ENCODE data around the gene GPSM1.

GPSM1 gene

DNA sequence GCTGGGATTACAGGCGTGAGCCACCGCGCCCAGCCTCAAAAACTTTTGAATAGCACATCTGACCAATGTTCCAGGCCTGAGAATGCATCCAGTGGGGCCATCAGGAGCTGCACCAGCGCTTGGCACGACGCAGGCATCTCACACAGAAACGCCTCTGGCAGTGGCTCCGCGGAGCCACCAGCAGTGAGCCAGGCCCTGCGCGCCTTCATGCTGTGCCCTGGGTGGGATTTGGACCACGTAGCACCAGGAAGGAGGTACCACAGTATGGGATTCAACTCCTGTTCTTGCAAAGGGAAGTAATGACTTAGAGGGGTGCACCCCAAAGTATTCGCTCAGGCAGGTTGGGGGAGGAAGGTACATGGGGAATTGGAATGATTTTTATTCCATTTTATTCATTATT lies 26.5 kb upstream of the GPSM1 start:
- TF ChIP-seq, protein P1, sequence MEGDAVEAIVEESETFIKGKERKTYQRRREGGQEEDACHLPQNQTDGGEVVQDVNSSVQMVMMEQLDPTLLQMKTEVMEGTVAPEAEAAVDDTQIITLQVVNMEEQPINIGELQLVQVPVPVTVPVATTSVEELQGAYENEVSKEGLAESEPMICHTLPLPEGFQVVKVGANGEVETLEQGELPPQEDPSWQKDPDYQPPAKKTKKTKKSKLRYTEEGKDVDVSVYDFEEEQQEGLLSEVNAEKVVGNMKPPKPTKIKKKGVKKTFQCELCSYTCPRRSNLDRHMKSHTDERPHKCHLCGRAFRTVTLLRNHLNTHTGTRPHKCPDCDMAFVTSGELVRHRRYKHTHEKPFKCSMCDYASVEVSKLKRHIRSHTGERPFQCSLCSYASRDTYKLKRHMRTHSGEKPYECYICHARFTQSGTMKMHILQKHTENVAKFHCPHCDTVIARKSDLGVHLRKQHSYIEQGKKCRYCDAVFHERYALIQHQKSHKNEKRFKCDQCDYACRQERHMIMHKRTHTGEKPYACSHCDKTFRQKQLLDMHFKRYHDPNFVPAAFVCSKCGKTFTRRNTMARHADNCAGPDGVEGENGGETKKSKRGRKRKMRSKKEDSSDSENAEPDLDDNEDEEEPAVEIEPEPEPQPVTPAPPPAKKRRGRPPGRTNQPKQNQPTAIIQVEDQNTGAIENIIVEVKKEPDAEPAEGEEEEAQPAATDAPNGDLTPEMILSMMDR (IDR thresholded peaks at IDR 0.05; ENCODE audit: insufficient read depth, missing control alignments), result no peak
- FAIRE-seq (no peak), DNase-seq (ENCODE audit: insufficient read length, low spot score) (no peak)

DNA sequence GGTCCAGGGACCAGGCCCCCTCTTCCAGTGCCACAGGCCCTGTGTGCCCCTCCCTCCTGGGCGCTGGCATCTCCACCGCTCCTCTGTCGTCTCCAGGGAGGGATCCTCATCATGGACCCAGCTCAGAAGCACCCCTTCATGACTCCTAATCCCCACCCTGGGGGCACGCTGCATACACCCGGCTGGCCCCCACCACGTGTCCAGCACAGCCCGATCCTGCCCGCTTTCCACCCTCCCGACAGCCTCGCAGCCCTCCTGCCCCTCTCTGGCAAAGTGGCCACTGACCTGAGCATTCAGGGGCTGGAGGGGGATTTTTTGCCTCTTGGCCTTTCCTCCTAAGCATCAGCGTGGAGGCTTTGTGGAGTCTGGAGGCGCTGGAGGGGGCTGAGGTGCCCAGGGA lies 24.8 kb upstream of the GPSM1 start:
- no peak for FAIRE-seq
- TF ChIP-seq, protein P1 (IDR thresholded peaks at IDR 0.05; ENCODE audit: insufficient read depth, missing control alignments), result no peak
- no peak for DNase-seq (ENCODE audit: insufficient read length, low spot score)

DNA sequence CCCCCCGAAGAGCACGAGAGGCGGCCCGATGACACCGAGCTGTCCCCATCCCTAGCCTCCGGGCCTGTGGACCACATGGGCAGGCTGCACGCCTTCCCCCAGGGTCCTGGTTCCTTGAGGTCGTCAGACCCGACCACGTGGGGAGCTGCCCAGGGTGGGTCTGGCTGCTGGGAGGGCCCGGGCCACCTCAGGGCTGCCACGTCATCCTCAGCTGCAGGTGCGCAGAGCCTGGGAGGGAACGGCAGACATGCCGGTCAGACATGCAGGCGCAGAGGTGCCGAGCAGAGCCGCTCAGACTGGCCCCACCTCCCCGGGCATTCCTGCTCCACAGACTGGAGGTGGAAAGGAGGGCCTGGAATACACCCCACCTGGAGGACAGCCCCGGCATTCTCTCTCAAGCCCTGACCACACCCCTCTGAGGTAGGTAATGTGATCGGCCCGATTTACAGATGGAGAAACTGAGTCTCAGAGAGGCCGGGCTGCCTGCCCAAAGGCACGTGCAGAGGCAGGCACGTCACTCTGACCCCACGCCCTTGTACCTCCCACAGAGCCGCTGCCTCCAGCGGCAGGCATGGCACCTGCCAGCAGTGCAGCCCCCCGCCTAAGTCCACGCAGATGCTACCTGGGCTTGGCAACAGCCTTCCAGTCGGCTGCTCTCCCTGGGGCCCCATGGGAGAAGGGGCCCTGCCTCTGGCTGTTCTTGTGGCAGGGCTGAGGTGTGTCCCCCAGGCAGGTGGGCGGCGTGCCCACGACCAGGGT lies 24.1 kb upstream of the GPSM1 start:
- DNase-seq (ENCODE audit: insufficient read length, low spot score) (no peak), FAIRE-seq (no peak)
- TF ChIP-seq, protein P1 (IDR thresholded peaks at IDR 0.05; ENCODE audit: insufficient read depth, missing control alignments), result no peak

DNA sequence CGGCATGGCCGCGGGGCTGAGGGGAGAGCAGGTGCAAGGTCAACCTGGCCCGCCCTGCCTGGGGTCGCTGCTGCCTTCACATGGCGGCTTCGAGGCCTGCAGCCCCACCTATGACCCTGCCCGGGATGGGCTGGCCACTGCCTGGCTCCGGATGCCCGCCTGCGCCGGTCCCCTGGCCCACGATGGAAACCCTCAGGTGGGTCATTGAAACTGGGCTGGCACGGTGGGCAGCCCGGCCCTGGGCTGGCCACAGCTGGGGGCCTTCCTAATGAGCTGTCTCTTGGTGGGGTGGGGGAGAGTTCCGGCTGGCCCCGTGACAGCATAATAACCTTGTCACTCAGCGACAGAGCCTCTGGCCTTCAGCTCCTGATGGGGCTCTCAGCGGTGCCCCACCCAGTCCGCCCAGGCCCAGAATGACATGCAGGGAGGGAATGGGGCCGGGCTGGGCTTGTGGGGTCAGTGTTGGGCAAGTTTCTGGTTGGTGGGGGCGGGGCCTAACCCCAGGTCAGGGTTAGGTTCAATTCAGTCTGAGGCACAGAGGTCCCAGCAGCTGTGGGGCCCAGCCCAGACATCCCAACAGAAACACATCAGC lies 23.4 kb upstream of the GPSM1 start, which contains the start of gene CCDC187:
Gene CCDC187, minus strand, starts transcription at position 270 of the 592 bp plus-strand sequence. Its CDS starts 264 bp downstream, at position 6.
- TF ChIP-seq, protein P1 (IDR thresholded peaks at IDR 0.05; ENCODE audit: insufficient read depth, missing control alignments), result no peak
- FAIRE-seq (no peak), DNase-seq (ENCODE audit: insufficient read length, low spot score) (no peak)

DNA sequence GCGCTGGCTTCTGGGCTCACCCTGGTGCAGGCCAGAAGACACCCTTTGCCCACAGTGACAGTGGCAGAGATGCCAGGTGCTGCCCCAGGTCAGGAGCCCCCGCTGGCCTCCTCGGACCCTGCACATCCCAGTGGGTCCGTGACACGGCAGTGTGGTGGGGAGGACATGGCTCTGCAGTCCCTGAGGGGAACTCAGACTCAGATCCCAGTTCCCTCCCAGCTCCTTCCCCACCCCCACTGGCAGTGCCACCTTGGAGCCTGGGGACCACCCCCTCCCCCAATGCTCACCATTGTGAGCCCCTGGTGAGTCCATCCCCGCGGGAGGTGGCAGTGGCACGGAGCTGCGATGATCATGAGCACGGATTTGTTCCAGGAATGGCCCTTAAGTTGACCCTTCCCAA lies 22.9 kb upstream of the GPSM1 start:
- TF ChIP-seq, protein P1 (IDR thresholded peaks at IDR 0.05; ENCODE audit: insufficient read depth, missing control alignments), result no peak

DNA sequence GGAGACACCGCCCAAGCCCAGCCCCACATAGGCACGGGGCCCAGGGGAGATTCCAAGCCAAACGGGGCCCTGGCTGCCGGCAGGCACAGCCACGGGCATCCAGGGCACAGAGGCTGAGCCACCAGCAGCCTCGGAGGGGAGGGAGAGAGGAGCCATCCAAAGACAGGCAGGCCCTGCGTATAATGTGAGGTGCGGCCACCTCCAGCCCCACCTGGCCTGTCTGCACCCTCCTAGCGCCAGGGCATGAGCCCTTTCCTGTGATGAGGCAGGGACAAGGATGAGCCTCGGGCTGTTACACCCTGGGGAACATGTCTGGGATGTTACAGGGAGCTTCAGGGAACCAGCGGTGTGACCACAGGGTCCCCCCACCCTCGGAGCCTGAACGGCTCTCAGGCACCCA lies 22.4 kb upstream of the GPSM1 start:
- FAIRE-seq (no peak), DNase-seq (ENCODE audit: insufficient read length, low spot score) (no peak)
- TF ChIP-seq, protein P1 (IDR thresholded peaks at IDR 0.05; ENCODE audit: insufficient read depth, missing control alignments), result no peak

More for the DNA sequence above, 22.9 kb upstream of the GPSM1 start:
- DNase-seq (ENCODE audit: insufficient read length, low spot score) (no peak), FAIRE-seq (no peak)

DNA sequence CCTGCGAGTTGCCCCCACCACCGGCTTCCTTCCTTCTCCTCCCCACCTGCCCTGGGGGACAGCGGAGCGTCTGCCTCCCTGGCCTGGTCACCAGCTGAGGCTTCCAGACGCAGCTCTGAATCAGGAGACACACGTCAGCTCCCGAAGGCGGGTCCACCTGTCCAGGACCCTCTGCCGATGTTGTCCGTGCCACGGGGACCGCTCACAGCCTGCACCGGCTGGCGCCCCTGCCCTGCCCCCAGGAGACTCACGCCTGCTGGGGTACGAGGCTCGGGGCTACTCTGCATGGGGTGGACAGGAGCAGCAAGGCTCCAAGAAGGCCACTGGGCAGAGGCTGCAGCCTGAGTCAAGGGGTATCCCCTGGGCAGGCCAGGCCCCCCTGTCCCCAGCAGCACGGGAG lies 21.5 kb upstream of the GPSM1 start:
- FAIRE-seq (no peak), DNase-seq (ENCODE audit: insufficient read length, low spot score) (no peak)
- TF ChIP-seq, protein P1 (IDR thresholded peaks at IDR 0.05; ENCODE audit: insufficient read depth, missing control alignments), result no peak
